Stimulated activated CD4-positive, alpha-beta T cell treated with anti-CD3 and anti-CD28 coated beads, Interleukin-1b, Interleukin-23, amount 100 ng/mL, for 24 hours (primary cell): ENCODE data around the gene HCN2.
"Not testable (repeated sequence)": the region's sequence is repeated elsewhere in the genome, so short reads cannot be mapped to it uniquely, and the experiment has no call there.

Experiments
- DNase-seq, 4 experiments: peaks; one replicate each; pipeline ENCODE4 v3.0.0-alpha.2; 2020; ENCODE audit warnings: low read depth in 4 of 4, low spot score in 1 of 4

The HCN2 gene

DNA sequence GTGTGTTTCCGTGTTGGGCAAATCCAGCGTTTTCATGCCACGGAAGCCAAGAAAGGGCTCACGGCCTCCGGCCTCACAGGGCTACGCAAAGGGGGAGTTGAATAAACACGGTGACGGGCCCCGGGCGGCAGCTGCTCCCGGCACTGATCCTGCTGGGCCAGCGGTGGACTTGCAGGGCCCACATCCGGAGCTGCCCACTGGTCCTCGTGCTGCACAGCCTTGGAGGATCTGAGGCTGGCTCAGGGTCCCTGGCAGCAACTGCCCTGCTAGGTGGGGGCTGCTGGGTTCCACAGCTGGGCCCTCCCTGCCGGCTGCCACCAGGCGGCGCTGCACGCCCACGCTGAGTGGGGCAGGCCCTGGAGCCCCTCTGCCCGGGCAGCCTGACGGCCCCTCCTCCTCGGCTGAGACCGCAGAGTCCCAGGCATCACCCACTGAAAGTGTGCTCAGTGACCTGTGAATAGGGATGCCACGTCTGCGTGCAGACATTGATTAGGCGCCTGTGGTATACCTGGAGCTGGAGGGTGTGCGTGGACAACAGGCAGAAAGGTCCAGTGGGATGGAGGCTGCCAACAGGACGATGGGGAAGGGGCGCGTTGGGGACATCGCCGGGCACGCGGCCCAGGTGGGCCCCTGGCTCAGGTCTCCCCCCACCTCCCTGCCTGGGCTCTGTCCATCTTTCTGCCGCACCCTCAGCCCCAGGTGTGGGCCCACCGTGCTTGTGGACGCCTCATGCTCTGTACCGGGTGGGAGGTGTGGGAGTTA lies 5.3 kb upstream of the HCN2 start:
- peak in 1 of 4 experiments; percentile 41 for DNase-seq

DNA sequence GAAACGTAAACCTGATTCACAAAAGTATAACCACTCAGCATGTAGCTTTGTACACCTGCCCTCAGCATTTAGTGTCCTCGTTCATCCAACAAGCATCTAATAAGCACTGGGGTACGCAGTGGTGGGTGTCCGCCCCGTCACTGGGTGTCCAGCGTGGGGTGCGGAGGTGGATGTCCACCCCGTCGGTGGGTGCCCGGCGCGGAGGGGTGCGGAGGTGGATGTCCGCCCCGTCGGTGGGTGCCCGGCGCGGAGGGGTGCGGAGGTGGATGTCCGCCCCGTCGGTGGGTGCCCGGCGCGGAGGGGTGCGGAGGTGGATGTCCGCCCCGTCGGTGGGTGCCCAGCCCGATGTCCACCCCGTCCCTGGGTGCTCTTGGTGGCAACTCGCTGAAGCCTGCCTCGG lies 4.5 kb upstream of the HCN2 start:
- DNase-seq, result not testable (repeated sequence)

DNA sequence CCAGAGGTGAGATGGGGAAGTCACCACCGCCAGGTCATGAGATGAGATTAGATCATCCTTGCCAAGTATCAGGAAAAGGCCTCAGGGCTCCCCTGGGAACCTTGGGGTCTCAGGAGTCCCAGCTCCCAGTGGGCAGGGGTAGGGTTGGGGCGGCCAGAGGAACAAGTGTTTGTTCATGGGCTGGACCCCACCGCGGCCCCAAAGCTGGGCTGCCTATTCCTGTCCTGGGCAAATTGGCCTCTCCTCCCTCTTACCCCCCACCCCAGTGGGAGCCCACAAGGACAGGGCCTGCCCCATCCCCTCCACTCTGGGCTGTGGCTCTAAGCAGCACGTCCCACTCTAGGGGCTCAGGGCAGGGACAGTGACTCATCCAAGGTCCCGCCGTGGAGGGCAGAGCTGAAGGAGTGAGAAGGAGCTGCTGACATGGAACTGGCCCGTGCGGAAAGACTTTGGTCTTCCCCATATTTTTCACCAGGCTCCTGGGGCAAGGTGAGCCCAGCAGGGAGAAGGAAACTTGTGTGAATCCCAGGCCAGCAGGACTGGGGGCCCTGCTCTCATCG lies 4.0 kb upstream of the HCN2 start:
- no peak for DNase-seq

DNA sequence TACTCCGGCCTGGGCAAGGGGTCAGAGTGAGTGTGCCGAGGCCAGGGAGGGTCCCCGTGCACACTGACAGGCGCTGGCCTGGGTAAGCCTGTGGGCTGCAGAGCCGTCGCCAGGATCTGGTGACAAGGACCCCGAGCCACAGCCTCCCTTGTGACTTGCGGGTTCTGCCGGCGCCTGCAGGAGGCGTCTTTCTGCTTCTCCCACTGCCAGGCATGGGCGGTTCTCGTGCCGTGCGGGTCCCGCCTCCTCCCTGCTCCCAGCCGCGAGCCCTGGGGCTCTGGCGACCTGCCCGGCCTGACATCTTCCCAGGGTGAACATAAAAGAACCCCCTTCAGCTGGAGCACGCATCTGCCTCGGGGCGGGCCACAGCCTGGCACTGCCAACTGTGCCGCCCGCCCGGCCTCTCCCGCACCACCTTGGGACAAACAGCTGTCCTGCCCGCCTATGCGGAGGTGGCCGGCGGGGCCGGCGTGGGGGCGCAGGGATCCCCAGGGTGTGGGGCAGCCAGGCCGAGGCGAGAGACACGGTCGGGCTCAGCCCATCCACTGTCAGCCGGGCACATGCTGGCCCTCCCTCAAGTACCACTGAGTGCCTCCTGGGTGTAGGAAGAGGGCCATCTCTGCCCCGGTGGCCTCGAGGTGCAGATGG lies 1.5 kb upstream of the HCN2 start:
- peak in 2 of 4 experiments; percentile 49 to 63 for DNase-seq

DNA sequence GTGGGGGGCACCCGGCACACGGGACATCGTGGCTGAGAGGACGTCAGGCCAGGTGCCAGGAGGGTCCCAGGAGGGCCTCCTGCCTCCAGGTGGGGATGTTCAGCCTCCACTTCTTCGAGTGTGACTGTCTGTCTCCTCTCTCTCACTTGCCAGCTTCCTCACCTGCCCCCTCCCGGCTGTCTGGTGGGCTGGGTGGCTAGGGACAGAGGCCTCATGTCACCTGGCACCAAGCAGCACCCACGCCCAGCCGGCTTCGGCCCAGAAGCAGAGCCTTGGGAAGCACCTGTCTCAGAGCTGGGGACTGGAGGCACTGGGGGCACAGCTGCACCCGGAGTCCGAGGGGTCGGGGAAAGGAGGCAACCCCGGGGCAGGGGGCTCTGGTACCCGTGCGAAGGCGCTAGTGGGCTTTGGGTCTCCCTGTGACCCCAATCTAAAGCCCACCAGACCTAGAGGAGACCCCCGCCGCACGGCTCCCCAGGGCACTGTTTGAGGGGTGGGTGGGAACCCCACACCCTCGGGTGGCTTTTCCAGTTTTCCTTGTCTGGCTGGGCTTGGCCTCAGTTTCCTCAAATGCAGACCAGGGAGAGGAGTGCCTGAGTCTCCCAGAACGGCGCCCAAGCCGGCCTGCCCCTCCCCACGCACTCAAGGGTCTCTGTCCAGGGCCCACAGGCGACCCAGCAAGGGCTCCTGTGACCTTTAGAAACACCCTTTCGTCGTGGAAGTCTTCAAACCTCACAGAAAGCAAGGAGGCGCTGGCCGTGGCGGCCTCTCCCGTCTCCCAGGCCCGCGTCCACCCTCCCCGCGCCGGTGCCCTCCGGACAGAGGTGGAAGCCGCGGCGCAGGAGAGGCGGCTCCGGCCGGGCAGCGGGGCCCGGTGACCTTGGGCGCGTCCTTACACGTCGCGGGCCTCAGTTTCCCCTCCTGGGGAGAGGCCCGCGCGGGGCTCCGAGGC lies 664 bp upstream of the HCN2 start:
- no peak for DNase-seq

DNA sequence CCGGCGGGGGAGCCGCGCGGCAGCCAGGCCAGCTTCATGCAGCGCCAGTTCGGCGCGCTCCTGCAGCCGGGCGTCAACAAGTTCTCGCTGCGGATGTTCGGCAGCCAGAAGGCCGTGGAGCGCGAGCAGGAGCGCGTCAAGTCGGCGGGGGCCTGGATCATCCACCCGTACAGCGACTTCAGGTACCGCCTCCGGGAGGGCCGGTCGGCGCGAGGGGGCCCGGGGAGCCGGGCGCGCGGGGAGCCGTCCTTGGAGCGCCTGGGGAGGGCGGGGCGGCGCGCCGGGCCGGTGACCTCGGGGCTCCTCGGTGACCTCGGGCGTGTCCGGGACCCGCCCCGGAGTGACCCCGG lies 690 bp downstream of the HCN2 start:
- DNase-seq, result no peak

DNA sequence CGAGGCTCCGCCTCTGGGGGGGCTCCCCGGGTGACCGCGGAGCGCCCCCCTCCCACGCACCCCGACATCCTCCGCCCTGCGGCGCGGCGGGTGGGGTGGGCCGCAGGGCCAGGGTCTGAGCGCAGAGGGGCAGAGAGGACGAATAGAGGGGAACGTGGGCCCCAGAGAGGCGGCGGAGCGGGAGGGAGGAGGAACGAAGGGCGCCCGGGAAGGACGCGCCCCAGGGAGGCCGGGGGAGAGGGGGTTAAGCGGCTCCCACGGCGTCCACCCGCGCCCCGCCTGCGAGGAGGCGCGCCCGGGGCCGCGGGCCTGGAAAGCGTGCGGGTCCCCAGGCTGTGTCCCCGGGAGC lies 1.0 kb downstream of the HCN2 start:
- no peak for DNase-seq

DNA sequence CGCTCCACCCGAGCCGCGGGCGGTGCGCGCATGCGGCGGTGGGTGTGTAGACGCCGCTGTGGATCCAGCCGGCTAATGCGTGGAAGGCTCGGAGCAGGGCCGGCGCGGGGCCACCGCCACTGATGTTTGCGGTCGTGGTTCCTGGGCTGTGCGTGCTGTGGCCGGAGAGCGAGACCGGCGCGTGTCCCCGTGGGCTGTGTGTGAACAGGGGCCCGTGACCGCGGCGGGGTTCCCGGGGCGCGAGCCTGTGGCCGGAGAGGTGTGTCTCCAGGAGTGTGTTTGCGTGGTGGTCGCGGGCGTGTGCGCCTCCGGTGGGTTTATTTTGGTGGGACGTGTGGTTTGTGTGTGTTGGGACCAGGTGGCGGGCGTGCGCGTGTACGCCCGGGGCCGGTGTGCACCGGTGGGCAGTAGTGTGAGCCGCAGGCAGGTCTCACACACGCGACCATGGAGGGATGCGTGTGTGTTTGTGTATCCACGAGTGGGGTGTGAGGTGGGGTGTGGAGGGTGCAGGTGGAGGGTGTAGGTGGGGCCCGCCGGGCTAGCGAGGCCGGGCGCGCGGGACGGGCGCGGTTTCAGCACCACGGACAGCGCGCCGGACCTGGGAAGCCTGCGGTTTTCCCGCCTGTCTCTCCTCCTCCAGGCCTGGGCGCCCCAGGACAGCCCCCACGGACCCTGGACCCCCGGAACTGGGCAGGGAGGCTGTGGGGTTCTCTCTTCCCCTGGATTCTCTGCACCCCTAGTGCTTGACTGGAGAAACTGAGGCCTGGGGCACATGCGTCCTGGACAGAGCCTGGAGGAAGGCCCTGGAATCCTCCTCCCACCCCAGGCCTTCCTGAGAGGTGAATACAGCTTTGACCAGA lies 1.6 kb downstream of the HCN2 start:
- DNase-seq, result no peak

DNA sequence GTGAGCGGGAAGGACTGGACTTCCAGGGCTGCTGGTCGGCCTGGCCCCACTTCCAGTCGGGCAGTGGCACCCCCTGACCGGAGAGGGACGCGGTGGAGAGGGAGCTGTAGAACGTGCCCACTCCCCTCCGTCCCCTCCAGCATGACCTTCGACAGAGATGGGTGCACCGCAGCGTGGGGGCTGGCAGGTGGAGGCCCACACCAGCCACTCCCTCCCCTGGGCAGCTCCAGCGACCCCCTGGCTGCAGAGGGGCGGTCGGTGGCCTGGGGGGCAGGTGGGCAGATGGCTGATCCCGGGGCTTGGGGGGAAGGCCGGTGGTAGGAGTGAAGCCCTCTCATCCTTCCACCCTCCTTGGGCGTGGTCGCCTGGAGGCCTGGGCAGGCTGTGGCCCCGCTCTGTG lies 2.4 kb downstream of the HCN2 start:
- no peak for DNase-seq

DNA sequence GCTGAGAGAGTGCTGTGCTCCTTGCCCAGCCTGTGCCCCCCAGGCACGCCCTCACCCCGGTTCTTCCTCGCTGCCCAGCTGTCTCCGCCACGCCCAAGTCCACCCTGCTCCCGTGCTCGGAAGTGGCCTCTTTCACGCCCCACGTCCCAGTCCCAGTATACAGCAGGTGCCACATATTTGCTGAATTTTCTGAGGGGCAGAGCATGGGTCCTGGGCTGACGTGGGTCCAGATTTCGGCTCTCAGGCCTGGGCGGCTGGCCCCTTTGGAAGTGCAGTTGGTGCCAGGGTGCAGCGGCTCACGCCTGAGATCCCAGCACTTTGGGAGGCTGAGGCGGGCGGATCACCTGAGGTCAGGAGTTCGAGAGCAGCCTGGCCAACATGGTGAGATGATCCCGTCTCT lies 3.4 kb downstream of the HCN2 start:
- no peak for DNase-seq

DNA sequence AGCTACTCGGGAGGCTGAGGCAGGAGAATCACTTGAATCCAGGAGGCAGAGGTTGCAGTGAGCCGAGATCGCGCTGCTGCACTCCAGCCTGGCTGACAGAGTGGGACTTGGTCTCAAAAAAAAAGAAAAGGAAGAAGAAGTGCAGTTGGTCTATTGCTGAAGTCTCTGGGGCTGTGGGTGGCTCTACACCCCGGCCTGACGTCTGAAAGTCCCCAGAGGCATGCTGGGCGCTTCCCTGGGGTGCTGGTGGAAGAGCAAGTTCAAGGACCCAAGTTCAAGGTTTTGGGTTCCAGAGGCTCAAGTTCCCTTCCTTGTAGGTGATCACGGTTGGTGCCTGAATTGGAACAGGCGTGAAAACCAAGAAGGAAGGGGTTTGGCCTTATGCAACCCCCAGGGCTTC lies 3.8 kb downstream of the HCN2 start:
- DNase-seq, result no peak

DNA sequence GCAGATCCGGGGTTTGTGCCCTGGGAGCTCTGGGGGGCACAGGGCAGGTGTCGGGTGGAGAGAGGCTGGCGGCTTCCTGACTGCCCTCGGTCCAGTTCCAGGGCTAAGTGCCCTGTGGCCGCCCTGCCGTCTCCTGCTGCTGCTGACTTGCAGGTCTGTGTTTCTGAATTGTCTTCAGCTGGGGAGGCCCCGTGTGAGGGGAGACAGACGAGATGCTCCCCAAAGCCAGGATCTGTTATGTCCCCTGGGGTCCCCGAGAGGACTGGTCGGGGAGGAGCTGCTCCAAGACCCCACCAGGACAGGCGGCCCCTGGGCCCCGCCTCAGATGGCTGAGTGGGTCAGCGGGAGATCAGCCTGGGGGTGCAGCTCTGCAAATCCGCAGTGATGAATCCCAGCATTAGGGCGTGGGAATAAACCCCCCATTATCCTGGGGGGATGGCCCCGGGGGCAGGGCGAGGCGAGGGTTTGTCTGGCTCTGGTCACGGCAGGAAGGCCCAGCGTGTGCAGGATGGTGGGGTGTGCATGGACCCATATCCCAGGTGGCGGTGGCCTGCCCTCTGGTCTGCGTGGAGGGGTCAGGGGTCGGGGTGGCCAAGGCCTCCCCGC lies 4.7 kb downstream of the HCN2 start:
- no peak for DNase-seq

DNA sequence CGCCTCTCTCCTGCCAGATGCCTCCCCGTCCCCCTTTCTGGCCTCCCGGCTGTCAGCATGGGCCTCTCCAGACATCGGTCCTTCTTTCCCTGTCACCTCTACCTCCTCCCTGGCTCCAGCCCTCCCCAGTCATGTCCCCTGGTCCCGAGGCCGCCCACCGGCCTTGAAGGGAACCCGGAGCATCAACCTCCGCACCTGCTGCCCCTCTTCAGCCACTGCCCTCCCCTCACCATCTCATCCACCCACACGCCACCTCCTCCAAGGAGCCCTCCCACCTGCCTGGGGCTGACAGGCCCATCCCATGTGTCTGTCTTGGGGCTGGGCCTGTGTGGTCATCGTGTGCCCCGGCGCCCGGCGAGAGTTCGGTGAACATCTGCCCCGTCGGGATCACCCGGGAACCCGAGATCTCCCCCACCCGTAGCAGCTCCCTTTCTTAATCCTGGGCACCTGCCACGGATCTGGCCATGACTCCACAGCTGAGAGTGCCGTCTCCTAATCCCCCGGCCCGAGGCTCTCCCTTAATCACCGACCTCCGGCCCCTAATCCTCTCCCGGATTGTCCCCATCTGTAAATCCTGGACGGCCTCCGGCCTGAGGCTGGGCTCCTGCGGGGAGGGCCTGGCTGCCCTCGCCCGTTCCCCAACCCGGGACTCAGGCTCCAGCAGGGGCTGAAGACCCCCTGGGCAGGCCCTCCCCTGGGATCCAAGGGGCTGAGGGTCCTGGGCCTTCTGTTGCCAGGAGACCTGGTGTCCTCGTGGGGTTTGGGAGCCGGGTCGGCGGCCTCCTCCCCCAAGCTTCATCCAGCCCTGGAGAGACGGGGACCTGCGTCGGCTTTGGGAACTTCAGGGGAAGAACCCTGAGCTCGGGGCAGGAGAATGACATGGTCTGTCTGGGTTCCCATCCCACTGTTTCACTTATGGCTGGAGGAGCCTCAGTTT lies 5.9 kb downstream of the HCN2 start:
- DNase-seq, result no peak

DNA sequence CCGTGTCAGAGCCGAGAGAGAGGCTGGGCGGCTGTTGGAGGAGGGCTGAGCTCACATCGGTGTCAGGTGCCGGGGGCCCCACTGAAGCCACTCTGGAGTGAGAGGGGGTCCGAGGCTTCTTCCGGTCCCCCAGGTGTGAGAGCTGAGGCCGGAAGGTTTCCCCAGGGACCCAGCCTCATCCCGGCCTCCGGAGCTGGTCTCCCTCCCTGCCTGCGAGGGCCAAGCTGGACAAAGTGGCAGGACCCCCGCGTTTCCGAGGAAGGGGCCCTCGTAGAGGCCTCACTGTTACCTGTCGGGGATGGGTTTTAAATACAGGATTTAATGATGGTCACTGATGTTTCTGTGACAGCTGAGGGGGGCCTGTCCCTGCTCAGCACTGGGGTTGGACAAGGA lies 6.6 kb downstream of the HCN2 start:
- no peak for DNase-seq

DNA sequence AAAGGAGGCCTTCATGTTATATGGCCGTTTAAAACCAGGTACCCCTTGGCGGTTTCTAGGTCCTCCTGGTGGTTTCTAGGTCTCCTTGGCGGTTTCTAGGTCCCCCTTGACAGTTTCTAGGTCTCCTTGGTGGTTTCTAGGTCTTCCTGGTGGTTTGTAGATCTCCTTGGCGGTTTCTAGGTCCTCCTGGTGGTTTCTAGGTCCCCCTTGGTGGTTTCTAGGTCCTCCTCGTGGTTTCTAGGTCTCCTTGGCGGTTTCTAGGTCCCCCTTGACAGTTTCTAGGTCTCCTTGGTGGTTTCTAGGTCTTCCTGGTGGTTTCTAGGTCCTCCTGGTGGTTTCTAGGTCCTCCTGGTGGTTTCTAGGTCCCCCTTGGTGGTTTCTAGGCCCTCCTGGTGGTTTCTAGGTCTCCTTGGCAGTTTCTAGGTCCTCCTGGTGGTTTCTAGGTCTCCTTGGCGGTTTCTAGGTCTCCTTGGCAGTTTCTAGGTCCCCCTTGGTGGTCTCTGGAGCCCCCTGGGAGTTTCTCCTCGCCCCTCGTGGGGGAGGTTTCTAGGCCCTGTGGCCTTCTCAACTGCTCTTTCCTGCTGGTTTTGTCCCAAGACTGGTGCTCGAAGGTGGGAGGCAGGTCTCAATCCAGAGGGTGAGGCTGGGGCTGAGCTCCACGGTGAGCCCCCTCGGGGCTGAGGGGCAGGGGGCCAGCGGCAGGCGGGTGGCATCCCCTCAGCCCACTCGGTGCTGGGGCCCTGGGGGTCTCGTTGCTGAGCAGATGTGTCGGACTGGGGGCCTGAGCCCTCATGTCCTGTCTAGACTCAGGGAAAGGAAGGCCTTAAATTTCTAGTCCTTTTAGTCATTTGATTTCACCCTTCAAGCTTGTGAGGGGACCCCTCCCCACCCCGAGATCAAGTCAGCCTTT lies 8.0 kb downstream of the HCN2 start:
- DNase-seq, result no peak

DNA sequence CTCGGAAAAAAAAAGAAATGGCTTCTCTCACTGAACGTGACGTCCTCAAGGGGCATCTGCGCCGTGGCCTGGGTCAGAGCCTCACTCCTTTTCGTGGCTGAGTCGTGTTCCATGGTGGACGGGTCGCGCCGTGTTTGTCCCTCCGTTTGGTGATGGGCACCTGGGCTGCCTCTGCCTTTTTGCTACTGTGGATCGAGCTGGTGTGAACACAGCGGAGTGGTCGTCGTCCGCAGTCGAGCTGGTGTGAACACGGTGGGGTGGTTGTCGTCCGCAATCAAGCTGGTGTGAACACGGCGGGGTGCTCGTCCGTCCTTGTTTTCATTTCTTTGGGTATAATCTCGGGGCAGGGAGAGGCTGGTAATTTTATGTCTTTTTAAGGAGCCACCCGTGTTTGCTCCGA lies 11.6 kb downstream of the HCN2 start:
- no peak for DNase-seq

DNA sequence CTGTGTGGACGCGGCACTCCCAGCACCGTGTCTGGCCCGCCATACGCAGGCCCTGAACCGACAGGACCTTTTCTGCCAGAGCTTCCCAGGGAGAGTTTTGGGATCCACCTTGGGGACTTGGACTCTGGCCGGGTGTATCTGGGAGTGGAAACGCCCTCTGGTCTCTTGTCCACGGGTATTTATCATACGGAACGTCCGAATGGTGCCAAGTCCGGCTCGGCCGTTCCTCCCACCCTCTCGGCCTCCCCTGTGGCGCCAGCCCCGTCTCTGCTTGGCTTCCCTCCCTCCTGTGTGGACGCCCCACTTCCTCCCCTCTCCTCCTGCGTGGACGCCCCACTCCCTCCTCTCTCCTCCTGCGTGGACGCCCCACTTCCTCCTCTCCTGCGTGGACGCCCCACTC lies 12.1 kb downstream of the HCN2 start:
- no peak for DNase-seq
